ENCODE results near the gene MCM3AP.

DNA sequence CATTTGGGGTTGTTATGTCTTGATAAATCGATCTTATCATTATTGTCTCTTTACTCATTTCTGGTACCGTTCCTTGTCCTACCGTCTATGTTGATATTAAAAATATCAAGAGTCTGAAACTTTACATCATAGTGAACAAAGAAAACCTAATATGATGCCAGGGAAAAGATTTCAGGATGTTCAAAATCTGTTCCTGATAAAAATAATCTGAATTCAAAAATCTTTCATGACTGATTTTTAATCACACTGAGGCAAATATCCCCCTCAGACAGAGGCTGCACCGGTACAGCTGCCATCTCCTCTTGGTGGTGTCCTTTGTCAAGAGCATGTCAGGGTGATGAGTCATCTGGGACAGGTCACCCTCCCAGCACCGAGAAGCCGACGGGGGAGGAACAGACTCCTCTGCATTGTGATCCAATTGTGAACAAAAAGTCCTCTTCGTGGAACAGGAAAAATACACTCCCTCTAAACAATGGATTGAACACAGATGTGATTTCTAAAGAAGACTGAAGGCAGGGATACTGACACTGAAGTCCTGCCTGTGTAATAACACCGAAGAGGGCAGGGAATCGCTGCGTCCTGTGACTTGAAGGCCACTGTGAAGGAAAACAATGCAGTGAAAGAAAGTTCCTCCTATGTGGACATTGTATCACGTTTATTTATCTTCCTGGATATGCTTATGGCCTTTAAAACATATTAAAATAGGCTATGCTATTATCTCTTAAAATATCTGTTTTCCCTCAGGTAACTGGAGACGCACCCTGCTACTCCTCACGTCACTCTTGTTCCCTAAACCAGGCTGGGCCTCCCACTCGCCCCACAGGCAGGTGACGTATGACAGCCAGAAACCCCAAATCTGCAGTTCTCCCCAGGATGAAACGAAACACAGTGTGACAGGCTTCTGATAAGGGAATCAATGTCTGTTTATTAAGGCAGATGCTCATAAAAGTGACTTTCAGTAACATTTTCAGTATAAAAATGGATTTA, 96.9 kb downstream of the MCM3AP start:
- TF ChIP-seq, protein P1, sequence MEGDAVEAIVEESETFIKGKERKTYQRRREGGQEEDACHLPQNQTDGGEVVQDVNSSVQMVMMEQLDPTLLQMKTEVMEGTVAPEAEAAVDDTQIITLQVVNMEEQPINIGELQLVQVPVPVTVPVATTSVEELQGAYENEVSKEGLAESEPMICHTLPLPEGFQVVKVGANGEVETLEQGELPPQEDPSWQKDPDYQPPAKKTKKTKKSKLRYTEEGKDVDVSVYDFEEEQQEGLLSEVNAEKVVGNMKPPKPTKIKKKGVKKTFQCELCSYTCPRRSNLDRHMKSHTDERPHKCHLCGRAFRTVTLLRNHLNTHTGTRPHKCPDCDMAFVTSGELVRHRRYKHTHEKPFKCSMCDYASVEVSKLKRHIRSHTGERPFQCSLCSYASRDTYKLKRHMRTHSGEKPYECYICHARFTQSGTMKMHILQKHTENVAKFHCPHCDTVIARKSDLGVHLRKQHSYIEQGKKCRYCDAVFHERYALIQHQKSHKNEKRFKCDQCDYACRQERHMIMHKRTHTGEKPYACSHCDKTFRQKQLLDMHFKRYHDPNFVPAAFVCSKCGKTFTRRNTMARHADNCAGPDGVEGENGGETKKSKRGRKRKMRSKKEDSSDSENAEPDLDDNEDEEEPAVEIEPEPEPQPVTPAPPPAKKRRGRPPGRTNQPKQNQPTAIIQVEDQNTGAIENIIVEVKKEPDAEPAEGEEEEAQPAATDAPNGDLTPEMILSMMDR (IDR thresholded peaks at IDR 0.05; ENCODE audit: low read length) = no peak
- TF ChIP-seq EZH2 (optimal IDR thresholded peaks at IDR 0.05; ENCODE audit: low read depth, low read length) = no peak
